Duodenal mucosa (tissue), 2 donors: Measurements from ENCODE around the gene ZCCHC14.
"Not testable (repeated sequence)": the region's sequence is repeated elsewhere in the genome, so short reads cannot be mapped to it uniquely, and the experiment has no call there.

ENCODE experiments used
- H3K27ac ChIP-seq: one replicate; pipeline ENCODE4 v1.7.0; 2013; ENCODE audit warnings: low read depth, low read length
- H3K27me3 ChIP-seq, 2 donors: one replicate each; pipeline ENCODE4 v1.7.0; 2013; ENCODE audit warnings: low read length in 2 of 2, control low read depth in 1 of 2; ENCODE audit not compliant: insufficient read depth in 2 of 2, control insufficient read depth in 1 of 2
- H3K36me3 ChIP-seq, 2 donors: one replicate each; pipeline ENCODE4 v1.7.0; 2013; ENCODE audit warnings: low read length in 2 of 2, control low read depth in 1 of 2; ENCODE audit not compliant: insufficient read depth in 2 of 2, control insufficient read depth in 1 of 2
- H3K4me1 ChIP-seq, 2 donors: one replicate each; pipeline ENCODE4 v1.7.0; 2013; ENCODE audit warnings: low read length in 2 of 2, control low read depth in 1 of 2; ENCODE audit not compliant: insufficient read depth in 2 of 2, control insufficient read depth in 1 of 2
- H3K4me3 ChIP-seq, 2 donors: one replicate each; pipeline ENCODE4 v1.7.0; 2013; ENCODE audit warnings: low read length in 2 of 2, low read depth in 1 of 2
- H3K9ac ChIP-seq, 2 donors: one replicate each; pipeline ENCODE4 v1.7.0; 2013; ENCODE audit warnings: low read length in 2 of 2, low read depth in 1 of 2
- H3K9me3 ChIP-seq, 2 donors: one replicate each; pipeline ENCODE4 v1.7.0; 2013; ENCODE audit warnings: low read length in 2 of 2, control low read depth in 1 of 2; ENCODE audit not compliant: control insufficient read depth in 1 of 2

Gene ZCCHC14

DNA sequence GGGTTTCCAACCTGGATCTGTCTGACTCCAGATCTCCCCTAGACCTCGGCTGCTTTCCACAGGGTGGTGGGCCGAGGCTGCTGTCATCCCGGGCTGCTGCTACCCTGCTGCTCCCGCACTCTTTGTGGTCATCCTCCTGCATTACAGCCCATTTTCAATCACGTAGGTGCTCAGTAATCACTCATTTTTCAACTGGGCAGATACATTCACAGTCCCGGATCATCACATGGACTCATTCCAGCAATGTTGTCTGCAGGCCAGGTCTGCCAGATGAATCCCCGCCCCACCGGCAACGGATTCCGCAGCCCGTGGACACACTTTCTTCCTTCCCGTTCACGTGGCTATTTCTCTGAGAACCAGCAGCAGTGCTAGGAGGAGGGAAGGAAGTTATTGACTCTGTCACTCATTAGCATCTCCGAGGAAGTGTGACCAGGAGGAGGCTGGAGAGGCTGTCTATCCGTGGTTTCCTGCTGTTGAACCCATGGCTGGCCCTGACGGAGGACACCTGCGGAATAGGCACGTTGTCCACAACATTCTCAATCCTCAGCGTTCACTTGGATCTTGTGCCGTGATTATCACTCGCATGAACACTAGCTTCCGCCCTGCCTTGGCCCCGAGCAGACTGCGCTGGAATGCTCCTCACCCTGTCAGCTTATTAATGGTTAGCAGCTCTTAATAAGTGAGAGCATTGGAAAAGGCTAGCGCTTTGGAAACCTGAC lies 14.7 kb upstream of the ZCCHC14 start:
- no peaks in the 10 kb centered on the region for H3K9me3 ChIP-seq
- peaks cover 0 to 8% of the 10 kb centered on the region in 2 donors for H3K27me3 ChIP-seq
- peaks cover 13 to 14% of the 10 kb centered on the region in 2 donors for H3K4me1 ChIP-seq
- peak overlapping the region in 1 of 2 donors; percentile 32 for H3K4me3 ChIP-seq
- no peak overlapping the region for H3K27ac ChIP-seq
- peak overlapping the region in 1 of 2 donors; percentile 25 for H3K9ac ChIP-seq
- H3K36me3 ChIP-seq = no peaks in the 10 kb centered on the region

- no peak overlapping the region for H3K4me3 ChIP-seq
- H3K4me1 ChIP-seq = peaks cover 13 to 14% of the 10 kb centered on the region in 2 donors
- H3K27ac ChIP-seq = no peak overlapping the region
Measured at GRCh38 chr16:87506423-87507350, 13.9 kb upstream of the ZCCHC14 start.

DNA sequence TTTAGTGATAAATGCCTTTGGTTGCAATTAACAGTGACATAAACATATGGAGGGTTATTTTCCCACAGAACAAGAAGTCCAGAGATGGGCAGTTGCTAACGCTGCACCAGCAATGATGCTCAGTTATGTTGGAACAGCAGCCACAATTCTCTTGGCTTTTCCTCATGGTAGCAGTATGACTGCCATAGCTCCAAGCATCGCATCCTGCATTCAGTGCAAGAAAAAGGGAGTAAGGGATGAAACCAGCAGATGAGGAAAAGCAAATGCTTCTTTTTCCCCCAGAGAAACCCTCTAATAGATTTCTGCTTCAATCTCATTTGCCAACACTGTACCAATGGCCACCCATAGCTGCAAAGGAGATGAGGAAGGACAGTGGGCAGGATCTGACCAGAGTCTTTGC lies 13.0 kb upstream of the ZCCHC14 start:
- no peaks in the 10 kb centered on the region for H3K9me3 ChIP-seq
- no peak overlapping the region for H3K27ac ChIP-seq

More at GRCh38 chr16:87506423-87507350, 13.9 kb upstream of the ZCCHC14 start:
- Histone ChIP-seq H3K9ac (no peak overlapping the region), H3K9me3 (no peaks in the 10 kb centered on the region), H3K27me3 (peaks cover 0 to 8% of the 10 kb centered on the region in 2 donors), H3K36me3 (no peaks in the 10 kb centered on the region)

DNA sequence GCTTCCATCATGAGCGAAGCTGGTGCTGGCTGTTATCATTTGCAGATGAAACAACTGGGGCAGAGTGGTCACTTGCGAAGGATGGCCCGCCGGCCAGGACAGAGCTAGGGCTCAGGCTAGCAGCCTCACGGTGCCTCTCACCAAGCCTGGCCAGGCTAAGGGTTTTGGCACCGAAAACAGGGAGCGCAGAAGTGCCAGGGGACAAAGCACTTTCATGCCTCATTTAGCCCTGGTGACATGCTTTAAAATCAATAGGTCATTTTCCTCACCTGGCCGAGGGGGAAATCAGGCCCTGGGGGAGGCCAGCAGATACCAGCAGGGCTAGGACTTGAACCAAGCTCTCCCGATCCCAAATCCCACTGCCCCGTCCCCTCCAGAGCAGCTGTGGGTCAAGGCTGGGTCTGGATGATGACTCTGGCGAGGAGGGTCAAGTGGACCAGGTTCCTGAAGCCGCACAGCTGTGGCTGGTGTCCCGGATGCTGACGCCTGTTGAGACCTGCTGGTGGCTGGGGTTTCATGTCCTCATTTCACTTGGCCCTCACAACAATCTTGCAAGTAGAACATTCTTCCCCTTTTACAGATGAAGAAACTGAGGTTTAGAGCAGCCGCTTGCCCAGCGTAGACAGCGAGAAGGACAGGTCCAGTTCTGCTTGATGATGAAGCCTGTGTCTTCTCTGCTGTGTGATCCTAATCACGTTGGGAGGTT lies 10.6 kb upstream of the ZCCHC14 start:
- H3K9ac ChIP-seq, H3K27me3 ChIP-seq, H3K9me3 ChIP-seq, H3K4me3 ChIP-seq, H3K27ac ChIP-seq, H3K36me3 ChIP-seq: not testable (repeated sequence)
- peaks cover 9 to 13% of the 10 kb centered on the region in 2 donors for H3K4me1 ChIP-seq

More for the DNA sequence above, 13.0 kb upstream of the ZCCHC14 start:
- Histone ChIP-seq H3K36me3 (no peaks in the 10 kb centered on the region), H3K9ac (no peak overlapping the region), H3K4me3 (no peak overlapping the region), H3K4me1 (peaks cover 13 to 14% of the 10 kb centered on the region in 2 donors), H3K27me3 (peaks cover 0 to 8% of the 10 kb centered on the region in 2 donors)

GRCh38 chr16:87502308-87502969 lies 9.6 kb upstream of the ZCCHC14 start:
- Histone ChIP-seq H3K4me1 (peaks cover 5 to 10% of the 10 kb centered on the region in 2 donors), H3K36me3 (no peaks in the 10 kb centered on the region), H3K27me3 (peaks cover 0 to 8% of the 10 kb centered on the region in 2 donors), H3K4me3 (no peak overlapping the region), H3K9me3 (no peaks in the 10 kb centered on the region), H3K9ac (no peak overlapping the region), H3K27ac (no peak overlapping the region)

DNA sequence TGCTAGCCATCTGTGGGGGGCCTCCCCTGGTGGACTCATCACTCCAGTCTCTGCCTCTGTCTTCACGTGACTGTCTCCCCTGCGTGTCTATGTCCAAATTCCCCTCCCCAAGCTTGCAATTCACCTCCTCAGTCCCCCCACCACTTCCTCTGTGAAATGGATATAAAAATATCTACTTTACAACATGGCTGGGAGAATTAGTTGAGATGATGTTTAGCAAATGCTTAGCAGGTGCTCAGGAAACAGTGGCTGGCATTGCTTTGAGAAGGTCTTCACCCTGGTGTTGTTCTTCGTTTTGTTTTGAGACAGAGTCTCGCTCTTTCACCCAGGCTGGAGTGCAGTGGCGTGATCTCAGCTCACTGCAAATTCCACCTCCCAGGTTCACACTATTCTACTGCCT lies 8.3 kb upstream of the ZCCHC14 start:
- no peak overlapping the region for H3K9ac ChIP-seq
- no peak overlapping the region for H3K27ac ChIP-seq
- no peaks in the 10 kb centered on the region for H3K9me3 ChIP-seq
- H3K4me3 ChIP-seq = no peak overlapping the region
- no peaks in the 10 kb centered on the region for H3K36me3 ChIP-seq
- H3K27me3 ChIP-seq = peaks cover 0 to under 1% of the 10 kb centered on the region in 2 donors
- peaks cover 10 to 18% of the 10 kb centered on the region in 2 donors for H3K4me1 ChIP-seq

- Histone ChIP-seq H3K27ac (no peak overlapping the region), H3K9ac (no peak overlapping the region), H3K4me1 (peaks cover 11 to 24% of the 10 kb centered on the region in 2 donors), H3K9me3 (no peaks in the 10 kb centered on the region), H3K36me3 (no peaks in the 10 kb centered on the region), H3K4me3 (no peak overlapping the region), H3K27me3 (no peaks in the 10 kb centered on the region)
Measured at GRCh38 chr16:87499189-87499486, 6.3 kb upstream of the ZCCHC14 start.

- Histone ChIP-seq H3K27ac (no peak overlapping the region), H3K9me3 (no peaks in the 10 kb centered on the region), H3K36me3 (no peaks in the 10 kb centered on the region), H3K27me3 (no peaks in the 10 kb centered on the region), H3K4me3 (no peak overlapping the region), H3K9ac (no peak overlapping the region), H3K4me1 (peaks cover 11 to 27% of the 10 kb centered on the region in 2 donors)
Measured at GRCh38 chr16:87498324-87499188, 5.7 kb upstream of the ZCCHC14 start.

GRCh38 chr16:87497767-87498290 lies 5.0 kb upstream of the ZCCHC14 start:
- not testable (repeated sequence) for H3K4me3 ChIP-seq, H3K36me3 ChIP-seq, H3K27ac ChIP-seq, H3K9ac ChIP-seq, H3K27me3 ChIP-seq, H3K9me3 ChIP-seq
- H3K4me1 ChIP-seq = peaks cover 11 to 30% of the 10 kb centered on the region in 2 donors
